Glomerular endothelial cell (primary cell): ENCODE measurements around the gene CCNJL. TPM values are rescaled to one million over a fixed set of nuclear protein-coding genes. Genes with fewer than 3 reads are reported as not detected.
"Not testable (repeated sequence)": the region's sequence is repeated elsewhere in the genome, so short reads cannot be mapped to it uniquely, and the experiment has no call there.

Experiments
- DNase-seq: peaks from one replicate; pipeline ENCODE4 v3.0.0-alpha.2; 2011; ENCODE audit warnings: low read depth, low spot score; ENCODE audit errors: extremely low read depth
- total RNA-seq: library from RNA; depleted of rRNA; stranded (reverse); fragments of >200 nt; gene quantifications from 2 replicates; pipeline ENCODE4 v1.2.3, GENCODE V29; 2015

The CCNJL gene
- total RNA-seq, 1 donor from 2014 or later: 23.2 TPM

DNA sequence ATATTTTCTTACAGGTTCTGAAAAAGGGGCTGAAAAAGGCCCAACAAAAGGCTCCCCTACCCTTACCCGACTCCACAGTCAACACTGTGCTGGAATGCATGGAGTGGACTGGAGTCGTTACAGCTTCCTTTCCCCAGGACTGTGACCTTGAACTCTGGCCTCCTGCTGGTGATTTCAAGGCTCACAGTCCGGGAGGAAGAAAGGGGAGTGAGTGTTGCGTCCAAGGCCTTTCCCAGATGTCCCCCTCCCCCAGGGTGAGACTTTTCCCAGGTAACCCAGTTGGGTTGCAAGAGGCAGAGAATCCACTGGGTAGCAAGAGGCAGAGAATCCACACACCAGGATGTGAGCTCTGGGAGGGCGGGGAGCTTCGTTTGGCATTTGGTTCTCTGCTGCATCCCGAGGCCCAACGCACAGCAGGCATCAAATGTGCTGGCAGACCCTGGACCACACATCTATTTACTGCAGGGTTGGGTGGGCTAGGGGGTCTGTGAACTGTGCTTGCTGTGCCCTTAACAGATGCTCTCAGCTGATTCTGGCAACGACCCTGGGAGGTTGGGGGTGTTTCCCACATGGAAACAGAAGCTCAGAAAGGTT, 45.5 kb downstream of the CCNJL start:
- DNase-seq: no peak

DNA sequence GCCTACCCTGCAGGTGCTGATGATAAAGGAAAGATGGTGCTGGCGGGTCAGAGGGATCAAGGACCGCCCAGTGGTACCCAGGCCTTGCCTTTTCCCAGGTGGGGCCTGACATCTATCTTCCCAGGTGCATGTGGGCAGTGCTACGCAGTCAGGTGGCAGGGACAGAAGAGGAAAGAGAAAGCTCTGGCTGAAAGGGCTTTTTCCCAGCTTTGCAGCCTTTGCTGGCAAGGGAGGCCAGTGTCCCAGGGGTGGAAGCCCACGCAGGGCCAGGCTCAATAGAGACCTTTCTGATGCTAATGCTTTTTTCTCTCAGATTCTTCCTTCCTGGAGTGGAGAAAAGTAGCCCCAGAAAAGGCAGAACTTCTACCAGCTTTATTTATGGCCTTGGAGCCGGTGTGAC, 46.3 kb downstream of the CCNJL start:
- no peak for DNase-seq

DNA sequence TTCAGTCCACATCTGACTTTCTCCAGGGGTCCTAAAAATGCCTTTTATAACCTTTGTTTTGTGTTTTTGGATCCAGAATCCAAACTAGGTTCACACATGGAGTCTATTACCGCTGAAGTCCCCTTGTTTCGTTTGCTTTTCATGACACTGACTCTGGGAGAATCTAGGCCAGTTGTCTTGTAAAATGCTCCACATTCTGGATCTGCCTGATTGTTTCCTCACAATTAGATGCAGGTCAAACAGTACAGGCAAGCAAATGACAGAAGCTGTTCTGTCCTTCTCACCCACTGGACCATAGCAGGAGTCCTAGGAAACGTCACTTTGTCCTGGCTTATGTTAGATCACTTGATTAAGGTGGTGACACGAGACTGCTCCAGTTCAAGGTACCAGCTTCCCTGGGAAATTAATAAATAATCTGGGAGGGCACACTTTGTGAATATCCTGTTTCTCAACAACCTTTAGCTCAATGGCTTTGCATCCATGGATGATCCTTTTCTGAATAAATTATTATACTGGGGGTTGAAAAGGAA, 49.0 kb downstream of the CCNJL start:
- DNase-seq: no peak

DNA sequence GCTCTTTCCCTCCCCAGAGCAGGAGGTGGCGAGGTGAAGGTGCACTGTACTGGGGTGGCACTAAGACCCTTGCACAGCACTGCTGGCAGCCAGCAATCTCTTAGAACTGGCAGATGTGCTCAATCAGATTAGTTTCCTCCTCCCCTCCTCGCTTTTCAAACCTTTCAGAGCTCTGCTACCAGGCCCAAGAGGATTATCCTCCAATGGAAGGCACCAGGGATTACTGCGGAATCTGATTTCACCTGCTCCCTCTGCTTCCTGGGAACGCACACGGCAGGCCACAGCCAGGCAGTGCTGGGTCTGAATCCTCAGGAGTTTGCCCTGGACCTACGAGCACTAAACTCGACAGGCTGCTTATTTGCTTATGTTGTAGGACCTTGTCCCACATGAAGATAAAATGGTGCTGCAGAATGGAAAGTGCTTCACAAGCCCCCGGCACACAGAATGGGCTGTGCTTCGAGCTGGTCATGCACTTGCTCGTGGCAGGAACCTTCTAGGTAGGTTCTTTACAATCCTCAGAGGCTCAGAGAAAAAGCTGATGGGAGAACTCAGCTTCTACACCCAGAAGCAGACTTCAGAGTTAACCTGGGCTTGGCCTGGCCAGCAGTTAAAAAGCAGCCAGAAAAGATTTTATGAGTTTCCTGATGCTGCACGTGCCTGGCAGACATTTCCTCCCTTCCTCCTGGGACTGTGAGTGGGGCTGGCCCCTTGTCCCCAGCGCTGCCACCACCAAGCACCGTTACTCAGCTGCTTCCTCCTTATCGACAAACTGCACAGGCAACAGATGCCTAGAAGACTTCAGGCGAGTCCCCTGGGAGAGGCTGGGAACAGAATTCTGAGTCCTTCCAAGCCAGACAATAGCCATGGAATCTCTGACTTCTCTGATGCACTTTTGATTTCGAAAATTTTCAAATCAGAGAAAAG, 50.0 kb downstream of the CCNJL start:
- DNase-seq: no peak

DNA sequence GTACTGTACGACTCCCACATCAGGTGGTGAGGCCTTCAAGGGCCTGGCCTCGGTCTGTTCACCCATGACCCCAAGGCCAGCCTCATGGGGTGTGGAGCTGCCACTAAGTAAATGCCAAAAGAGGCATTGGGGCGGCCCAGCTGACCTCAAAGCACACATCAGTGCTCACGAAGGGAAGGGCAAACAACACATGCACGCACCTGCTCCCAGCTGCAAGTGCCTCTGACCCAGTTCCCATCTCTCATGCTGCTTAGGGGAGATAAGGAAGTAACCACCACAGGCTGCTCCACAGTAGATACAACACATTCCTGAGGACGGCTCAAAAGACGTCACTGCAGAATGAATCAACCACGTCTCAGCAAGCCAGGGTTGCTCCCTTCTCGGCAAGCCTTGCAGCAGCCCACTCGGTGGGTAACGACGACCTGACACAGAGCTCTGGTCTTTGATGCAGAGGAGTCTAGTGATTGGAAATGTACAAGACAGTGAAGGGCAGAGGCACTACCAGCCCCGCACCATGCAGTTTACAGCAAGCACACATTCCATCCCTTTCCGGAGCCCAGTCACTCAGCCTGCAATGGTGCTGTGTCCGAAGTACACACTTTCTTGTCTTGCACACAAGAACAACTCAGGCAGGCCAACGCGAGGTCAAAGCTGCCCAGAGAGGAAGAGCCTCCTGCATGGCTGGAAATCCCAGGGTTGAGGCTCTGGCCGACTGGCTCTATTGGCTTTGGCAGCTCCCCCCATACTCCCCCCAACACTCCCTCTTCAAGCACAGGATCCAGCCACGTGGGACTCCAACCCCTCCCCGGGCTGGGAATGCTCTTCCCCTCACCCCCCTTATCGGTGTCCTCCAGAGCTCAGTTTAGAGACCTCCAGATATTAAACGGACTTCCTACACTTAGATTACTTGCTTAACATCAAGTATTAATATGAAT, 51.2 kb downstream of the CCNJL start:
- DNase-seq: no peak

DNA sequence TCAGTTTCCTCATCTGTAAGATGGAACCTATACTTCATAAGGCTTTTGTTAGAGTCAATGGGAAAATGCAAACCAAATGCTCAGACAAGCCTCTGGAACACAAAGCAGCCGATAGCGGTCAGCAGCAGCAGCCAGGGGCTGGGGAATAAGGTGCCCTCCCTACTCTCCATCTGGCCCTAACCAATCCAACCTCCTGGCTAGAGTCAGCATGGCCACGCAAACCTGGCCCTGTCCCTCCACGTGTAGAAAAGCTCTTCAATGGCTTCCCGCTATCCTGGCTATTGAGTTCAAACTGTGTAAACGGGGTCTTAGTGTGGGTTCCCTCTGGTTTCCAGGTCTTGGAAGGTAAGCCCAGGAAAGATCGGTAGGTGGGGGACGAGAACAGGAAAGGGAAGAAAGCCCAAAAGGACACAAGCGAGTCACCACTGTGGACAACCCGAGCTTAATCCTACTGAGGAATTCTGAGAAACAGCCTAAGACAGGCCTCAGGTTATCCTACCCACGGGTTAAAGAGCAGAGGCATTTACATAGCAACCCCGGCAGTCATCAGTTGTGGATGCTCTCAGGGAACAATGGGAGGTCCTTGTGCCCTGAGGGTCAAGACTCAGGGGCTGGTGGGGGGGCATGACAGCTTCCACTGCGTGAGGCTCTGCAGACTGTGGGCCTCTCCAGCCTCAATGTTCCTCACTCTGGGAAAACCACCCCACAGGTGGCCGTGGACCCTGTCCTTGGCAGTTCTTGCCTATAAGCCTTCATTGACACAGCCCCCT, 52.2 kb downstream of the CCNJL start:
- DNase-seq: no peak

DNA sequence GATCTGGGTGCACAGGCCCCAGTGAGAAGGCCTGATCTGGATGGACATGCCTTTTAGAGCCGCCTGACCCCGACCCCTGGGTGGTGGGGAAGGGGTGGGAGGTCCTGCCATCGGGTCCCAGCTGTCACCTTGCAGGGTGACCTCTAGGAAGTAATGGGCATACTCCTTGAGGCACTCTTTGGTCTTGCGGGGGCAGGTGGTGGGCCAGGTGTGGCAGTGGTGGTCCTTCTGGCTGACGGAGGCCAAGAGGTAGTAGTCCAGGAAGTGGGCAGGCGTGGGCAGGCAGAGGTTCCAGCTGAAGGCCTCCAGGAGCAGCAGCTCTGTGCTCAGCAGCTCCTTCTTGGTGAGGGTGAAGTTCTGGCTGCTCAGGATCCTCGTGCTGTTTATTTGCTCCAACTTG, 53.0 kb downstream of the CCNJL start:
- DNase-seq: no peak

DNA sequence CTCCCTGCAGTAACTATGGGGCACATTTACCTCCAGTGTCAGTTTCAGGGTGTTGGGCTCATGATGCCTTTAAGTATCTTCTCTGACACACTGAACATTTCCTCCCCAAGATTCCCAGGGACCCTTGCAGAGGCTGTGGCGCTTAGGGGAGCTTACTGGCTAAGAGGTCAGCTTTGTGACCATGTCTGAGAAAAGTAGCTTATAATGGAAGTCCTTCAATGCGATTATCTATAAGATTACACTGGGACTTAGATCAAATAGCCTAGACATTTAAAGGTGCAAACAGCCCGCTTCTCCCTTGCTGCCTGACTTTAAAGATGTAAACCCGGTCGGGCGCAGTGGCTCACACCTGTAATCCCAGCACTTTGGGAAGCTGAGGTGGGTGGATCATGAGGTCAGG, 57.7 kb downstream of the CCNJL start:
- DNase-seq: no peak

DNA sequence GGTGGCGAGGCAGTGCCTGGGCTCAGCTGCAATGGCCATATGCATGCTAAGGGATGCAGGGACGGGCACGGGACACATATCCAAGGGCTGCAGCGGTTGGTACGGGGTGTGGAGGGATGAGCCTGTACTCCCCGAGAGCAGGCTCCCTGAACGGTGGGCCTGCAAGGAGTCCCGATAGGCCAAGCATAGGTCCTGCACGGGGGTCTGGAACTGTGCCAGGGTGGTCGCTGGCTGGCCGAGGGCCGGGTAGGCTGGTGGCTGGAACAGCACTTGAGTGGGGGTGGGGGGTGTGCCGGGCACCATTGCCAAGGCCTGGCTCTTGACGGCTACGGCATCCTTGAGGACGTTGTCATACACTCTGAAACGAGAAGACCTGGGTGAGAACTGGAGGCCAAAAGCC, 58.9 kb downstream of the CCNJL start:
- DNase-seq: no peak

DNA sequence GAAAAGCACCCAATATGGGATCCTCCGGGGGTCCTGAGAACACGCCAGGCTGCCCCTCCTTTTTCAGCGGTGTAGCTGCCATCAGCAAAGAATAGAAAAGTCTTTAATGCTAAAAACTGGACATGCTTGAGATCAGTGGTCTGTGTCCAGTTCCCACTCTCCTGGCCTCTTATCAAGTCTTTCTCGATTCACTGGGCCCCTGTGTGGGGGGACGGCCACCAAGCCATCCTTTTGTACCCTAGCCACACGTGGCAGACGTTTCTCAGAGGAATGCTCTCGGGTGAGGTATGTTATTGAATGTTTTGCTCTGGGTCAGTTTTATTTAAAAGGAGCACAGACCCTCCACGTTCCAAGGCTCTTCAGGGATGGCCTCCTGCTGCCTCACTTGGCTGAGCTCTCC, 59.4 kb downstream of the CCNJL start:
- no peak for DNase-seq

DNA sequence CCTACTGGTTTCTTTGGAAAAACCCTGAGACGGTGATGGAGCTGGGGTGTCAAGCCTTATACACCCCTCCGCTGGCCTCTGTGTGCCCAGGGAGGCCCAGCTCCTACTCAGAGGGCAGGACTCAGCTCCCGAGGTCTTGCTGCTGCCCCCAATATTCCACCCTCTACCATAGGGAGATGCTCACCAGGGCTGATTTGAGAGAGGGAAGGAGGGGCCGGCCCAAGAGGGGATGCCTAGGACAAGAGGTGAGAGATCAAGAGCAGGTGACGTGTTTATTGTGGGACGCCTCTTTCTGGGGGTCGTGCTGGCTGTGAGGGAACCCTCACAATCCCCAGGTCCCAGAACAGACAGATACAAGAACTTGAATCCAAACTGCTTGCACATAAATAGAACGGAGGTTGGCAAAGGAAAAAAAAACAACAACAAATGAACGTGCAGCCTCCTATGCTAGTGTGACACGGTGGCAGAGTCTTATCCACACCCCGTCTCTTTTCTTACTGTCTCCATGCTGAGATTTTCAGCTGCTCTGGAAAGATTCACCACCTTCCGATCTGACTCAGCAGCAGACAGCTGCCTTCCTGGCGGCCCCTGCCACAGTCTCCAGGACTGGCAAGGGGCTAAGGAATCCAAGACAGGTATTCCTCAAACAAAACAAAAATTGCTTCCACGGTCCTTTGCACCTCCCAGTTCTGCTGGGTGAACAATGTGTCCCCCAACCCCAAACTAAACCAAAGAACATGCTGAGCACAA, 60.8 kb downstream of the CCNJL start:
- no peak for DNase-seq

DNA sequence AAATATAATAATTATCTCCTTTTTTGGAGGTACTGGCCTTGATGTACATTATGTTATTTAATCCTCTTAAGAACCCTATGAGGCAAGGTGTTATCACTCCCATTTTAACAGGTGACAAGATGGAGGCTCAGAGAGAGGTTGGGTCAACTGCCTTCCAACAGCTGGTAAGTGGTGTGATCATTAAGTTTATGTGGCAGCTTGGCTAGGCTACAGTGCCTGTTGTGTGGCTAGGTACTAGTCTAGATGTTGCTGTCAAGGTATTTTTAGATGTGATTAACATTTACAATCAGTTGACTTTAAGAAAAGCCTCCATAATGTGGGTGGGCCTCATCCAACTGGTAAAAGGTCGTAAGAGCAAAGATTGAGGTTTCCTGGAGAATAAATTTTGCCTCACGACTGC, 61.5 kb downstream of the CCNJL start:
- no peak for DNase-seq

DNA sequence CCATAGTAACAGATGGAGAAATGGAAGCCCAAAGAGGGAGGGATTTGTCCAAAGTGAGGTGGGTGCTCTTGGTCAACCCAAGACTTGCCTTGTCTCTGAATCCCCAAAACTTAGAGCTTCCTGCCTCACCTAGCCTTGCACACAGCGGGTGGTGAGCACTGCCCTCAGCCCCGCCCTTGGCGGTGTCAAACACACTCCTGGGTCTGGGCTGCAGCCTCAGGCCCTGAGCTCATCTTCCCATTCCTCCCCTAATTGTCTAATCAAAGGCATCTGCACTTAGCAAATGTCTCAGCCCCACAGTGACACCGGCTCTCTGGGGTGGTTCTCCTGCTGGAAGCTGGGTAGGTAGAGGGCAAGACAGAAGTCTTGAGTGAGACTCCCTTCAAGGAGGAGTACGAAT, 62.1 kb downstream of the CCNJL start:
- no peak for DNase-seq

DNA sequence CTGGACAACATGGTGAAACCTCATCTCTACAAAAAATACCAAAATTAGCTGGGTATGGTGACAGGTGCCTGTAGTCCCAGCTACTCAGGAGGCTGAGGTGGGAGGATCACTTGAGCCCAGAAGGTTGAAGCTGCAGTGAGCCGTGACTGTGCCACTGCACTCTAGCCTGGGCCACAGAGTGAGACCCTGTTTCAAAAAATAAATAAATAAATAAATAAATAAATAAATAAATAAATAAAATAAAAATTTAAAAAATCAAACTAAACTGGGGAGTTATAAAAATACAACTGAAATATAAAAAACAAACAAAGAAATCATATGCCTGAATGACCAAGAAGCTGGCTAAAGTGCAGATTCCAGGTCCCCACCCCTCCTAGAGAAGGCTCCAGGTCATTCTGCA, 62.8 kb downstream of the CCNJL start:
- DNase-seq: not testable (repeated sequence)

DNA sequence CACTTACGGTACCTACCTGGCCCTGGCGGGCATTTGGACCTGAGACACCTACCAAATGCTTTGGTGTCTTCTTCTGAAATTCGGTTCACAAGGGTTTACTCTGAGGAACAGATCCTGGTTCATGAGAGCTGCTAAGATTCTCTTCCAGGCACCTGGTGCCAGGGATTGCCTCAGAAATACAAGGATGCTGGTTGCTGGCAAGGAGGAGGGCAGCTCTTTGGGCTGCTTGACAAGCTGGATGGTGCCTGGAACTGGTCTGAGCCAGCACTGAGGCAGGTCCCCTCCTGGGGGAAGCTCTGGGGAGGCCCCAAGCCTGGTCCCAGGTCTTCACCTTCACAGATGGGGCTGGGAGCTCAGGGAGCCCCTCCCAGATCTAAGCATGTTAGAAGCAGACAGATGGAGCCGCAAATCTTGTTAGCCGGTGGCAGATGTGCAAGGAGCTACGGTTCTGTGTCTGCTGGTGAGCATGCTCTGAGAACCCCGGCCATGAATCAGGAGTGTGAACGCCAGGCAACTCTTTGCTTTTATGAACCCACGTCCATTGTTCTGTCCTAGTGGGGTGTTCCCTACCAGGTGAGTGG, 66.8 kb downstream of the CCNJL start:
- DNase-seq: no peak

DNA sequence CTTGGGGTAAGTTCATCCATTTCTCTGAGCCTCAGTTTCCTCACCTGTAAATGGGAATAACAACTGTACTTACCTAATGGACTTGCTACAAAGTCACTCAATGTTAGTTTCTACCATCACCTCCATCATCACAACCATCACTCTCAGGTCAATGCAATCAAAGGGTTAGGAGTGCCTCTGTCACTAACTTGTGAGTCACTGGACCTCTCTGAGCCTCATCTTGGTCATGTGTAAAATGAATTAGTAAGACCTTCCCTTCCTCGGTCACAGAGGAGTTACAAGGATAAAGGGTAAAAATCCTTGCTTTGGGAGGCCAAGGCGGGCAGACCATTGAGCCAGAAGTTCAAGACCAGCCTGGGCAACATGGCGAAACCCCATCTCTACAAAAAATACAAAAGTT, 70.2 kb downstream of the CCNJL start:
- DNase-seq: no peak

DNA sequence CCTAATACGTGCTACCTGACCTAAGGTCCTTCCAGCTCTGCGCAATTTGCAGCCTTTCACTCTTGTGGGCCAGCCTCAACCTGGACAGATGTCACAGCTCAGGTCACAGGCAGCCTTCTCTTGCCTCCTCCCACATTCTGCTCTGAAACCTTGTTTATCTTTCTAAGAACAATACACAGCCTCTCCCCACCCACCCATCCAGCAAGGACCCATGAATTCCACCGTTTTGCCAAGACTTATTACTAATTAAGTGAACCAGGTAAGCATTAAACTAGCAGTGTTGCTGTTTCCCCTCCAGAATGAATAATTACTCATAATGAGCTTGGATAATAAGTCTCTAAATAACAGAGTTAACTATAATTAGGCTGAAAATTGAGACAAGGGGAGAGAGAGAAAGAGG, 72.0 kb downstream of the CCNJL start:
- DNase-seq: no peak

DNA sequence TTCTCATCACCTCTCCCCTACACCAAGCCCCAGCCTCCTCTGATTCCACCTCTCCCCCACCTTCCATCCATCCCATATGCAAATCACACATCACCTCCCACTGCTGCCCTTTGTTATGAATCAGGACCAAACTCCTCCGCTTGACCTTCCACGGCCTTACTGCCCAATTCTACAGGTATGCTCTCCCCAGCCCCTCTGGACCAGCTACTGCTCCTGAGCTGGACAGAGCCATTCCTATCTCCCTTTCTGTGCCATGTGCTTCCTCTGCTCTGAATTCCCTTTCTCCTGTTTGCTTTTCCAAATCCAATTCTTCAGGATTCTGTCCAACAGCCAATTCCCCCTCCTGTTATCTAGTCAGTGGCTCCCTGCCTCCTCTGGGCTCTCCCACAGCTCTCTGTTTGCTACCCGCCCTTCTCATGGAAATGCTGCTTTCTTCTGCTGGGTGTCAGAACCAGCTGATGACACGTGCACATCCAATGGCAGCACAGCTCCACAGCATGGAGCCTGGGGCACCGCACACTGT, 74.7 kb downstream of the CCNJL start:
- no peak for DNase-seq

DNA sequence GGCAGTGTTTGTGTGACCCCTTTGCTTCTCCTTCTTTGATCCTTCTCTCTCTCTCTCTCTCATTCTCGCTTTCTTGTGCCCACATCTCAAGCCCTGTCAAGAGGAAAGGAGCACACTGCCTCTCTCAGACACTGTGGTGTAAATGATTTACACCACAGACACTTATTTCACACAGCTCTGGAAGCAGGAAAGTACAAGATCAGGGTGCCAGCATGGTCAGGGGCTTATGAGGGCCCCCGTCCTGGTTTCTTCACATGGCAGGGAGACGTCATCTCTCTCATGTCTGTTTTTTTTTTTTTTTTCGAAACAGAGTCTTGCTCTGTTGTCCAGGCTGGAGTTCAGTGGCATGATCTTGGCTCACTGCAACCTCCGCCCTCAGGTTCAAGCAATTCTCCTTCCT, 76.6 kb downstream of the CCNJL start:
- no peak for DNase-seq
